HG02610 (cell line): ENCODE measurements around the gene ORAI3.

ENCODE experiments used
- ATAC-seq: cut with Tn5 transposase; IDR thresholded peaks from one replicate; pipeline ENCODE4 v1.9.1; 2021; ENCODE audit warnings: mild to moderate bottlenecking, moderate library complexity; ENCODE audit not compliant: unreplicated experiment

The ORAI3 gene

DNA sequence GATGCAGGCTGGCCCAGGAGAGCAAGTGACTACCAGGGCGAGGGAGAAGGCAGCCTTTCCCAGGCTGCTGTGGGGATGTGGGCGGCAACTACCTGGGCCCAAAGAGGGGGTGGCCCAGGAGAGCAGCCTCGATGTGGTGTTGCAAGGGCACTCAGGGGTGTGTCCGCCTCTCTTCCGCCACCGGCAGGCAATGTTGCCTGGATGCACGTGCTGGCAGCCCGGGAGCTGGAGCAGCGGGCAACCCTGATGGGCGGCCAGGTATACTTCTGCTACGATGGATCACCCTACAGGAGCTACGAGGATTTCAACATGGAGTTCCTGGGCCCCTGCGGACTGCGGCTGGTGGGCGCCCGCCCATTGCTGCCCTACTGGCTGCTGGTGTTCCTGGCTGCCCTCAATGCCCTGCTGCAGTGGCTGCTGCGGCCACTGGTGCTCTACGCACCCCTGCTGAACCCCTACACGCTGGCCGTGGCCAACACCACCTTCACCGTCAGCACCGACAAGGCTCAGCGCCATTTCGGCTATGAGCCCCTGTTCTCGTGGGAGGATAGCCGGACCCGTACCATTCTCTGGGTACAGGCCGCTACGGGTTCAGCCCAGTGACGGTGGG lies 38.8 kb downstream of the ORAI3 start:
- ATAC-seq: no peak

DNA sequence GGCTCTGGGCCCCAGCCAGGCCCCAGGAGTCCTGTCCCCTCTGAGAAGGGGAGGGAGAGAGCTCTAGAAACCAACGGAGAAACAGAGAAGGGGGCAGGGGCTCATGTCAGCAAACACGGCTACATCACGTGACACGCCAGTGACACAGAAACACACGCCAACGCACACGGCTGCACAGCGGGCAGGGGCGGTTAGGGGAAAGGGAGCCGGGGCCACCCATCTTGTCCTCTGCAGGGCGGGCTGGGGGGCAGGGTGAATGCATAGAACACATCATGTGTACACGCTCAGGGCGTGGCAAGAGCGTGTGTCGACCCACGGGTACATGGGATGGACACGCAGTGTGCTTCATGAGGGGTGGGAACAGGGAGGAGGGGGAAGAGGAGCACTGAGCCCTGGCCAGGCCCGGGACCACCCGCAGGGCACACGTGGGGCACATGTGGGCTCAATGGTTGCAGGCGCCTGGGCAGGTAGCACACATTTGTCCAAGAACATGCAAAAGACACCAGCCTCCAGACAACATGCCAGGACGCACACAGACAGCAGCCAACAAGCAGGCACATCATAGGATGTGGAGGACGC lies 40.7 kb downstream of the ORAI3 start:
- no peak for ATAC-seq

DNA sequence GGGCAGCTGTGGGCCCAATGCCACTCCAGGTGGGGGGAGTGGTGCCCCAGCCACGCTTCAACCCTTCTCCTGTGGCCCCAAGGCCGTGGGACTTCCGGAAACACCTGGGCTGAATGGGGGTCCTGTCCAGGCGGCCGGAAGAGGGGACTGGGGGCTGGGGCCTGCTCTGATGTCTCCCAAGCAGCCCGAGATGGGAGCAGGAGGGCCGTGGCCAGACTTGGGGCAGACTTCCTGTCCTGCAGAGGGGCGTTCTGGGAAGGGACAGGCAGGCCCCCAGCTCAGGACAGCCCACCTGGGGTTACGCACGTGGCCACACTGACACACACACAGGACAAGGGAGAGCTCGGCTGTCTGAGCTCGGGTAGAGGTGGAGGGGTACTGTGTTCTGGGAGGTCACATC lies 41.2 kb downstream of the ORAI3 start:
- ATAC-seq: no peak

DNA sequence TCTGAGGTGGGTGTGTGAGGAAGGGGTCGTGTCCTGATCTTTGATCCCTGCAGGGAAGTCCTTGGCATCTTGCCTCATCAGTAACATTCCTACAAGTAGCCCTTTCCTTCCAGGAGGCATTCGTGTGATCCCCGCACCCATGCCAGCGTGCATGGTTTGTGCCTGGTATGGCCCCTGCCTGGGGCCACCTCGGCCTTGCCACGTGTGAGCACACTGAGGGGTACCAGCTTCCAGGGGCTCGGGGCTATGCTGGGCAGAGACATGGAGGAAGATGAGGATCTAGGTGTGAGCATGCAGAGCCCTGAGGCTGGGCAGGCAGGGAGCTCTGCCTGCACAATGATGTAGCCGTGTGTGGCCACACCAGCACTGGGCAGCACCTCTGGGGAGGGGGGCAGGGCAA lies 42.2 kb downstream of the ORAI3 start:
- ATAC-seq: no peak

DNA sequence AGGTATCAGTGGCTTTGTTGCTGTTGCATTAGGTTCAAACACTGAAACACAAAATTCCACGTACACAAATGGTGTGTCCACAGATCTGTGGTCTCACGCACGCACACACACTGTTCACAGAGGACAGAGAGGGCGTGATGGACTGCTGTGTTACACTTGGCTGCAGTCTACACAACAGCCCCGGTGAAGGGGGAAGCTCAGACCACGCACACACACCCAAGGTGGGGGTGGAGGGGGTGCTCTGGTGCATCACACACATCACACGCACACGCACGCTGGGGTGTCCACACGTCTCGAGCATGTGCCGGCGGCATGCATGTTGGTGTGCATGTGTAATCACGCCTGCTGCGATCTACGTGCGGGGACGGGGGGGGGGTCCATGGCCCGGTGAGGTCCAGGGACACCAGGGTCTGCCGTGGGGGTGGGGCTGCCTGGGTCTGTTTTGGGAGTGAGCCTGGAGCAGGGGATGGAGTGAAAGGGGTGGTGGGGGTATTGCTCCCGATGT lies 43.5 kb downstream of the ORAI3 start:
- no peak for ATAC-seq

DNA sequence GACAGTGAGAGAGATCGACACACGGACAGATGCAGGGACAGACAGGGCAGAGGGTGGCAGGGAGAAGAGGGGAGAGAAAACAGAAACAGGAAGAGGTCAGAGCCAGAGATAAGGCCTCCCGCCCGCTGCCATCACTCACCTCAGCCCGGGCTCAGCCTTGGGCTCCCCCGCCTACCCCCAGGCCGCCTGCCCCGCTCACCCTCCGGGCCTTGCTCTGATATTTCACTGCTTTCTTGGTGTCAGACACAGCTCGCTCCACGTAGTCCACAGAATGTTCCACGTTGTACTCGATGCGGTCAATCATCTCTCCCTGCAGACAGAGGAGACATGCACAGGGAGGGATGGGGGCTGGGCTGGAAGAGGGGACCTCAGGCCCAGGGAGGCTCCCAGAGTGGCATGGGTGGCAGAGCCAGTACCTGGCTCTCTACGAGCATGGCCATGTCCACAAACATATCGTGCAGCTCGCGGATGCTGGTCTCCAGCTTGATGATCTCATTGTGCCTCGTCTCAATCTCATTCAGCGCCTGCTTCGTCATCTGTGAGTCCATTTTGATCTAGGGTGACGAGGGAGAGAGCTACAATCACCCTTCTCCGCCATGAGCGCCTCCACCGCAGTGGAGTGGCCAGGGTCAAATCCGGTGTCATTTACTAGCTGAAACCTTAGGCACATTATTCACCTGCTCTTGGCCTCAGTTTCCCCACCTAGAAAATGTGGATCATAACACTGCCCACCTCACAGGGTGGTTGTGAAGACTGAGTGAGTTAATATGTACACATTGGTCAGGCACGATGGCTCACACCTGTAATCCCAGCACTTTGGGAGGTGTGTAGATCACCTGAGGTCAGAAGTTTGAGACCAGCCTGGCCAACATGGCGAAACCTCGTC lies 44.3 kb downstream of the ORAI3 start:
- no peak for ATAC-seq

DNA sequence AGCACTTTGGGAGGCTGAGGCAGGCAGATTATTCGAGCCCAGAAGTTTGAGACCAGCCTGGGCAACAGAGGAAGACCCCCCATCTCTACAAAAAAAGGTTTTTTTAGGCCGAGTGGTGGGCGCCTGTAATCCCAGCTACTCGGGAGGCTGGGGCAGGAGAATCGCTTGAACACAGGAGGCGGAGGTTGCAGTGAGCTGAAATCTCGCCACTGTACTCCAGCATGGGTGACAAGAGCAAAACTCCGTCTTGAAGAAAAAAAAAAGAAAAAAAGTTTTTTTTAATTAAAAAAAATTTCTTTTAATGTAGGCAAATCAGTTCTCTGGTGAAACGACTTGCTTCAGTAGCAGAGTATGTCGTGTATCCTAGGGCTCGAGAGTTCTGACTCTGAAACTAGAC lies 47.1 kb downstream of the ORAI3 start:
- no peak for ATAC-seq

DNA sequence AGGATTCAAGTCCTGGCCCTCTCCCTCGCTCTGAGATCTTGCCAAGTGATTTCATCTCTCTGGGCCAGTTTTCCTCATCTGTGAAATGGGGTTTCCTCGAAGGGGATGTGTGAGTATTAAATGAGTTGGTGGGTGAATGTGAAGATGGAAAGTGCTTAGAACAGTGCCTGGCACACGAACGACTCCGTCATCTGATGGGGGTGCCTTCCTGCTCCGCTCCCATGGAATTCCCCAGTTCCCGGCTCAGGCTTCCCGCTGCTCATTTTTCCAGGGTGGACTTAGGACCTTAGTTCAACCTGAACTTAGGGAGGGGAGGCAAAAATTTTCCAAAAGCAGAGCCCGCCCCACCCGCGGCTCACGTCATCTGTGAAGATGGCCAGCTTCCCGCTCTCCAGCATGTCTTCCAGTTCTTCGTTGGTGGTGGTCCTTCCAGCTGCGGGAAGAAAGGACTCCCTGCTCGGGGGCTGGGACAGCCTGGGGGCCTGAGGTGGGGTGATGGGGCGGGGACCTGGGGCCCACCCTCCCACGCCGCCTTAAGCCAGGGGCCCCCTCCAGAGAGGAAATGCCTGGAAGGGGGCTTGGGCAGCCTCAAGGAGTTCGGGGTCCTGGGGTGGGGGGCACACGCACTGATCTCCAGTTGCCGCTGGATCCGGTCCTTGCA lies 47.6 kb downstream of the ORAI3 start:
- no peak for ATAC-seq

DNA sequence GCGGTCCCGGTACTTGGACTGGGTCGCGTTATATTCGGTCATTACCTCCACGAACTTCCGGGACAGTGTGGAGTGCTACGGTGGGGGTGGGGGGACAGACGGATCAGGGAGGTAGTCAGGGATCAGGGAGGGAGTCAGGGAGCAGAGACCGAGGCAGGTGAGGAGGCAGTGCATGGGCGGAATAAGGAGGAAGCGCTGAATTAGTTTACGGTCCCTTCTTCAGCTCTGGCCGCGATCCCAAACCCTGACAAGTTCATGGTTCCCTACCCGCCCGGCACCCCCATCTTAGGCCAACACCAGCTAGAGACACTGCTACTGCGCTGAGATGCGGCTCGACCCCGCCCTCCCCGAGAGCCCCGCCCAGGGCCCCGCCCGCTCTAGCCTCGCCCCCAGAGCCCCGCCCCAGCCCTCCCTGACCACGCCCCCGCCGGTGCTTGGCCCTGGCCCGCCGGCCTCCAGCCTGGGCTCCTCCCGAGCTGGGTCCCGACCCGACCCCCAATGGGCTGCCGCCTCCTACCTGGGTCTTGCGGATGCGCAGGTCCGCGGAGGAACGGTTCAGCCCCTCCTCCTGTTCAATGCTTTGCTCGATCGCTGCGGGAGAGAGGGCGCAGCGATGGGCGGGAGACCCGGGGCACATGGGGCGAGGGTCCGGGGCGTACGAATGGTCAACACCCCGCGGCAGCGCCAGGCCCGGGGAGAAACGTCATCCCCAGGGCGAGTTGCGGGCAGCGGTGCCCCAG lies 48.3 kb downstream of the ORAI3 start:
- ATAC-seq: peak; percentile 74

DNA sequence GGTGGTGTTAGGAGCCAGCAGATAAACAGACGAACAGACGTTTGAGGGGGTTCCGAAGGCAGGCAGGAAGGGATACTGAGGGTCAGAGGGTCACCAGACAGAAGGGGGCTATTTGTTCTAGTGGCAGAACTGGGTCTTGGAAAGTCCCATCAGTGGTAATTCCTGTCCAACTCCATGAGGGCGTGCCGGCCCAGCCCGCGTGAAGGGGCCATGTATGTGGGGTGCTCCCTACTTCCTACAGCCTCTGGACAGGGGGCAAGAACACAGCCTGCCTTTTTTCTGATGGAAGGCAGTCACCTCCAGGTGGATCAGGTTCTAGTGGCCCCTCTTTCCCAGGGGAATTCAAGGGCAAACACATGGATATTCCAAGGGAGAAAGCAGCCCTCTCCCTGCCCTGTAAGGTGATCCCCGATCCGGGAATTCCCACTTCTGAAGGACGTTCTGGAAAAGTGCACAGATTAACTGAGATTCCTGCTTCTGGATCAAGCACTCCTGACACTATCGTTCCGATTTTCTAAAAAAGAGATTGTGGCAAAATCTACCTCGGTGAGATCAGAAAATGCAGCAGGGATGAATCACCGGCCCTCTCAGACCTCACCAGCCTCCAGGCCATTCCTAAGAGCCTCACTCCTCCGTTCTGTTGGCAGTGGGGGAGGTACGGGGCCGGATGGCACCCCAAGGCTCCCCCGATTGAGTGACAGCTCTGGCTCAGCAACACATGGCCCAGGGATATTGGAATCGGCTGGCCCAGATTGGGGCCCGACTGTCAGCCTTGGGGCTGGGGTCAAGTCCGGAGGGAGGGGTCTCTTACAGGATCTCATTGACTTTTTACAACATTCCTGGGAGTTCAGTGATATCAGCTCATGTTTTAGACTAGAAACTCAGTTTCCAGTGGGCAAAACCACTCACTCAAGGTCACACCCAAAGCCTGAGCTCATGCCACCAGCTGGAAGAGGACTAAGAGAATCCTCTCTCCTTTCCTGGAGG lies 49.1 kb downstream of the ORAI3 start:
- no peak for ATAC-seq

DNA sequence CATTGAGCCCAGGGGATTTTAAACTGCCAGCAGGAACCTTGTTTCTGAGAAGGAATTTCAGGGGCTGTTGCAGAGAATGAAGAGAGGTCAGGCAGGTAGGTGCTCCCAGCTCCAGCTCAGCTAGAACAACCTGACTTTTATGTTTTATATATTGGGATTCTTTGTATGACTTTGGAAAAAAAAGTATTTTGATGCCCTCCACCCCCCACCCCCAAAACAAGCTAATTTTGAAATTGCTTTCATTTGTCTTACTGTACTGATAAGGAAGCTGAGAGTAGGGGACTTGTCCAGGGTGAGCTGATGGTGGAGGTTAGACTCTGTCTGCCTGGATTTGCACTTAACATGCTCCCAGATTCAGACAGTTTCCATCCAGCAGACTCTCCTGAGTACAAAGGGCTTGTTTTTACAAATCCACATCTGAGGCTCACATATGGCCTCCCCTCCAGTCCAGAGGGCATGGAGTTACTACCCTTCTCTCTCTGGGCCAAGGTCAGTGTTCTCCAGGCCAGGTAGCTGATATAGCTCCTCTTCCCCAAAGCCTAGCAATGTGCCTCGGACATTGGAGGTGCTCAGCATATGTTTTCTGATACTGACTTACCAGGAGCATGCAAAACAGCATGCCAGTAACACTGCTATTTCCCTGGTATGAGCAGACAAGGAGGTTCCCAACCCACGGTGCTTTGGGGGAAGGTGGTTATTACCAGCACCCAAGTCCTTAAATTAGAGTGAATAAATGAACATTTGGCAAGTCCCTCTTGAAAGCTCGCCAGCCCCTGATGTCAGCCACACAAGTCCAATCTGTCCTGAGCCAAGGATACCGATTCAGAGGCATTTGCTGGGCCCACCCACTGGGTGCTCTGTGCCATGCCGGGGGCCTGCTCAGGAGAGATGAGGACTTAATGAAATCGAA lies 50.2 kb downstream of the ORAI3 start:
- no peak for ATAC-seq

DNA sequence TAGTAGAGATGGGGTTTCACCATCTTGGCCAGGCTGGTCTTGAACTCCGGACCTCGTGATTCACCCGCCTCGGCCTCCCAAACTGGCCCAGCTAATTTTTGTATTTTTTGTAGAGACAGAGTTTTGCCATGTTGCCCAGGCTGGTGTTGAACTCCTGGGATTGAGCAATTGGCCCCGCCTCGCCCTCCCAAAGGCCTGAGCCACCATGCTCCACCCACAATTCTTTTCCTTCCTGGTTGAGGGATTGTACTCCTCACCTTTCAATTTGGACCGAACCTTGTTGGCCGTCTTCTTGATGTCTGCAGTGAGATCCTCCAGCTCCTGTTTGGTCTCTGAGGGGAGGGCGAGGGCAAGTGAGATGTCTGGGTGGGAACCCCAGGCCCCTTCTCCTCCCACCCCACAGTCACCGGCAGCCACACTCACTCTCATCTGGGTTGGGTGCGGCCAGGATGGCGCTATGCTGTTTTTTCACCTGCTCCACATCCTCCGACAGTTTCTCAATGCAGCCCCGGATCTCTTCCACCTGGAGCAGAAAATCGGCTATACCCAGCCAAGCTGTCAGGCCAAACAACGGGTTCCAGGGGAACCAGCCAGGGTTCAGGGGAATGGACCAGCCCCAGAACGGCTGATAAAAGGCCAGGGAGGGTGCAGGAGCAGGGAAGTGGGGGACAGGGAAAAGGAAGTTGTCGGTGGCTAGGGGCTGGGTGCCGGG lies 52.0 kb downstream of the ORAI3 start:
- no peak for ATAC-seq

DNA sequence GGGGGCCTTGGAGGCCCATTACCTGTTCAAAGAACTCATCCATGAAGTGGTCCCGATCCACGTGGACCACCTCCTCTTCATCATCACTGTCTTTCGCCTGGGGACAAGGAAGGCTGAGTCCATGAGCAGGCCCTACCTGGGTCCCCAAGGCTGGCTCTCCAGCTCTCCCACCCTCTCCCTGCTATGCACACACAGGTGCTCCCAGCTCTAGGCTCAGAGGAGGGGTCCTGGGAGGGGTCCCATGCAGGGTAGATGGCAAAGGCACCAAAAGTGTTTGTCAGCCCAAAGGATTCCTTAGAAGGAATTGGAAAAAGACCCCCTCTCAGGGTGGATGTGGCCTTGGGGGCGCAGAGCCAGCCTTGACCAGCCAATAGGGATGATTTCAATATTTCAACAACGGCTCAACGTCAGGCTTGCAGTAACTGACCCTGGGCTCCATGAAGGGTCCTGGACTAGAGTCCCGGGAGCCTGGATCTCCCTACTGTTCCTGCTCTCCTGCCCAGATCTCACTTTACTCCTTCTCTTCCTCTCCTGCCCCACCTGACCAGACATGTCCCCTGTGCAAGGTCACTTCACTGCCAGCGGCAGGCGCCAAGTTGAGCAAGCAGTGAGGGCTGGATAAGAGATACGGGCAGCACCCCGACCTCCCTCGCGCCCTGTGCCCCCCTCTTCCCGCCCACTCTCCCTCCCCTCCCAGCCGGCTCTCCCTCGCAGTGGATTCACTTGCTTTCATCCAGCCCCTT lies 52.8 kb downstream of the ORAI3 start:
- ATAC-seq: no peak

DNA sequence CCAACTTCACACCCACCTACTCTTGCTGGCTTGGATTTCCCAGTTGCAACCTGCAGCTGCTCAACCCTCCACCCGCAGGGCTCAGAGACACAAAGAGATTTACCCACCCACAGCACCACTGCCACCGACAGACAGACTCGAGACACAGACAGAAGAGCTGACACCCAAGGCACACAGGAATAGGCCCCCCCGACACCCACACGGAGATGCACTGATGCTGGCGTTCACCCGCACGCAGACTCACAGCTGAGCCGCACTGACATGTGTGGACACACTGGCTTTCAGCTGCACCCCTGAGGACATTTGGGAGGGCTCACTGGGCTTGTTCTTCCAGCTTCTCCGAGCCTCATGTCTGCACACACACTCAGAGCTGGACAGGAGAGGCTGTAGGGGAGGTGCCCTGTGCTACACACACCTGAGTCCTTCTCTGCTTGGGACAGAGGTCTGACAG lies 53.4 kb downstream of the ORAI3 start:
- no peak for ATAC-seq

DNA sequence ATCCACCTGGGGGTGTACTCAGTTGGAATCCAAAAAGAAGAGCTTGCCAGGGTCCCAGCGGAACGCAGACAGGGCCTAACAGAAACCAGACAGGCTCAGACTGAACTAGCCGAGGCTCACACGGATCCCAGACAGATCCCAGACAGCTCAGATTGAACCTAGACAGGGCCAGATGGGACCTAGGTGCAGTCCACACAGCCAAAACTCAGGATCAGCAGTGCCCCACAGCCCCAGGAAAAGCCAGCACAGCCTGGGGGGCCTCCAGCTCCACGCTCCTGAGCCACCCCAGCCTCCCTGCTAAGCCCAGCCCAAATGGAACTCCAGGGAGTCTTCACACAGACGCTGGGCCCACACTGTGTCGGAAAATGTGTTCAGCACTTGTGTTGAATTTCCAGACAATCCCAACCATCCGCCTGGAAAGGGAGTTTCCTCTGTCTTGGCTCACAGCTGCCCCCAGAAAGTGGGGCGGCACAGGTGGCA lies 54.0 kb downstream of the ORAI3 start:
- ATAC-seq: no peak

DNA sequence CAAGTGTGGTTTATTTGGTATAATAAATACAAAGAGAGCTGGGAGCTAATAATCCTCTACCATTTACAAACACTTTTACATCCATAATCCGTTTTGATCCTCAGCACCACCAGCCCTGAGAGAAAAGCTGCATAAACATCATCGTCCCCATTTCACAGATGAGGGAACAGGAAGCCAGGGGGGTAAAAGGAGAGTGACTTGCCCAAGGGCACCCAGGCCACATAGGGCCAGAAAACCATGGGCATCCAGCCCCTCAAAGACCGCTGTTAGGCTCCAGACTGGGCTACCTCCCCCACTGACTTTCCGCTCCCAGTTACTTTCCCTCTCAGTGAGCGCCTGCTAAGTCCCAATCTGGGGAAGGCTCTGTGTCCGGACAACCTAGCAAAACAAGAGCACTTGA lies 54.9 kb downstream of the ORAI3 start:
- no peak for ATAC-seq
